ENCODE measurements around the gene KRTAP12-1. TPM values are rescaled to one million over a fixed set of nuclear protein-coding genes. Genes with fewer than 3 reads are reported as not detected.
A peak's percentile ranks its signal among the peaks of the same experiment; 100 is the strongest.

Gene KRTAP12-1
- total and polyA plus RNA-seq, 2 of the 8 experiments (the other 6 are each of a cell fraction or from before 2014, with no cell fraction given) = 0.50 to 0.73 TPM

GRCh38 chr21:44657635-44658540, 24.1 kb downstream of the KRTAP12-1 start, which contains the start of gene KRTAP12-3:
KRTAP12-3 (plus strand) TSS chr21:44657932; CDS start chr21:44657980, 48 bp downstream.
- H3K14ac ChIP-seq (ENCODE audit: insufficient read length) = no peak within 1 kb of the TSS
- no peak within 1 kb of the TSS for H4K8ac ChIP-seq (ENCODE audit: extremely low read depth, insufficient read depth, low read length)
- peak within 1 kb of the TSS; percentile 98; the same call in 1 of the 2 replicates for H2BK15ac ChIP-seq (ENCODE audit: low read length)
- no peak within 1 kb of the TSS for H4K5ac ChIP-seq (ENCODE audit: insufficient read length, low read depth, low read length)
- CTCF ChIA-PET (ENCODE audit: partially characterized antibody) = interaction anchor here (0.5 to 0.9 kb wide), 2 partner anchors 61 to 271 kb away, joined by 3 read pairs; no protein-coding TSS in a partner anchor
- peaks cover 0 to 4% of the 10 kb centered on the region in 2 experiments; a peak in 2 of 4 replicates for H3K9me3 ChIP-seq (ENCODE audit: insufficient read depth in 2 of 2, low read depth in 1 of 2, low read length in 1 of 2)
- FAIRE-seq = no peak
- no peak within 1 kb of the TSS for H2AFZ ChIP-seq (ENCODE audit: low read length)
- H4K91ac ChIP-seq (replicated peaks; ENCODE audit: insufficient read length, low read length) = peak within 1 kb of the TSS; percentile 49
- no peaks in the 10 kb centered on the region for H3K36me3 ChIP-seq (ENCODE audit: control insufficient read depth in 2 of 4, insufficient read depth in 4 of 4, low read length in 3 of 4)
- no peak within 1 kb of the TSS for H2BK120ac ChIP-seq (replicated peaks; ENCODE audit: low read depth, low read length)
- H2BK12ac ChIP-seq (ENCODE audit: low read depth, low read length) = peak within 1 kb of the TSS; percentile 92
- H3K4ac ChIP-seq (replicated peaks; ENCODE audit: insufficient read length, low read depth, low read length) = no peak within 1 kb of the TSS
- no peak within 1 kb of the TSS for H3K27ac ChIP-seq (ENCODE audit: low read depth, low read length)
- H2BK5ac ChIP-seq (ENCODE audit: low read depth, low read length) = peak within 1 kb of the TSS; percentile 82; the same call in 1 of the 2 replicates
- H3K79me1 ChIP-seq (ENCODE audit: low read depth, low read length) = no peaks in the 10 kb centered on the region
- no peak within 1 kb of the TSS for H3K56ac ChIP-seq (replicated peaks; ENCODE audit: insufficient read length, low read depth, low read length)
- H3K9ac ChIP-seq (replicated peaks in 1 of 4; ENCODE audit: extremely low read depth in 1 of 4, low read depth in 3 of 4, low read length in 3 of 4) = no peak within 1 kb of the TSS; a peak in 1 of 7 replicates
- POLR2A ChIA-PET (ENCODE audit: partially characterized antibody) = no interaction called here
- H3K18ac ChIP-seq (ENCODE audit: extremely low read depth, low read length) = peak within 1 kb of the TSS; percentile 17; the same call in 1 of the 2 replicates
- no peaks in the 10 kb centered on the region for H3K23me2 ChIP-seq (ENCODE audit: low read depth, low read length)
- no peak within 1 kb of the TSS; the same call in 1 of the 2 replicates for H2BK20ac ChIP-seq (ENCODE audit: low read length)
- H3K4me3 ChIP-seq (ENCODE audit: extremely low read depth in 1 of 4, insufficient read depth in 2 of 4, low read depth in 3 of 4, low read length in 4 of 4) = no peak within 1 kb of the TSS
- peaks cover 0 to 9% (median 3%) of the 10 kb centered on the region in 4 experiments; a peak in 5 of 7 replicates for H3K4me1 ChIP-seq (replicated peaks in 1 of 4; ENCODE audit: control insufficient read depth in 3 of 4, insufficient read depth in 4 of 4, low read length in 3 of 4)
- peaks cover 0 to 2% (median 0%) of the 10 kb centered on the region in 4 experiments; a peak in 1 of 7 replicates for H3K27me3 ChIP-seq (replicated peaks in 1 of 4; ENCODE audit: control insufficient read depth in 3 of 4, extremely low read depth in 1 of 4, insufficient read depth in 3 of 4, low read length in 3 of 4)
- H3K4me2 ChIP-seq (ENCODE audit: insufficient read depth in 1 of 2, low read depth in 2 of 2, low read length in 2 of 2) = no peak within 1 kb of the TSS
- no peaks in the 10 kb centered on the region for H3K79me2 ChIP-seq (ENCODE audit: control insufficient read depth in 1 of 2, insufficient read depth in 2 of 2, low read length in 2 of 2)
- H4K20me1 ChIP-seq (replicated peaks in 1 of 2; ENCODE audit: control insufficient read depth in 1 of 2, insufficient read depth in 2 of 2, low read length in 2 of 2) = no peaks in the 10 kb centered on the region
- peak within 1 kb of the TSS; percentile 82; the same call in 1 of the 2 replicates for H2AK5ac ChIP-seq (ENCODE audit: low read depth, low read length)
- 91% methylated on average over 26 of the region's 26 CpGs; no CpG with 5 or more reads in 1 of the 2 experiments for WGBS, 2 experiments (ENCODE audit: extremely low coverage in 1 of 2, insufficient coverage in 1 of 2, insufficient read length in 1 of 2, insufficient replicate concordance in 2 of 2, low coverage in 1 of 2, low lambda C conversion rate in 2 of 2, missing lambda C conversion rate in 1 of 2)
- no peak within 1 kb of the TSS for H3K23ac ChIP-seq (ENCODE audit: insufficient read length)
- DNase-seq (ENCODE audit: low read depth in 1 of 2, low spot score in 2 of 2) = no peak
- TF ChIP-seq USF2 (IDR thresholded peaks at IDR 0.05; ENCODE audit: low read length) = no peak
- TF ChIP-seq POLR2AphosphoS5 (IDR thresholded peaks at IDR 0.05; ENCODE audit: low read depth, low read length) = no peak
- no peak for TF ChIP-seq RBBP5 (IDR thresholded peaks at IDR 0.05; ENCODE audit: borderline replicate concordance, low read depth, low read length)
- no peak for TF ChIP-seq SUZ12 (IDR thresholded peaks at IDR 0.05; ENCODE audit: low read length)
- no peak for TF ChIP-seq EZH2 (IDR thresholded peaks at IDR 0.05; ENCODE audit: low read depth, low read length, severe bottlenecking)
- TF ChIP-seq CHD1 (IDR thresholded peaks at IDR 0.05; ENCODE audit: low read depth, low read length) = no peak
- no peak for TF ChIP-seq BRCA1 (IDR thresholded peaks at IDR 0.05; ENCODE audit: low read depth, low read length)
- no peak for TF ChIP-seq BCL11A (IDR thresholded peaks at IDR 0.05; ENCODE audit: low read depth in 2 of 2, low read length in 2 of 2)
- no peak for TF ChIP-seq POLR2A (IDR thresholded peaks at IDR 0.05; ENCODE audit: control extremely low read depth in 1 of 2, low read depth in 2 of 2, low read length in 2 of 2)
- no peak for TF ChIP-seq E2F6 (IDR thresholded peaks at IDR 0.05)

Measured in H1 (cell line).